Measurements from ENCODE around the gene PAM16.

Gene PAM16

DNA sequence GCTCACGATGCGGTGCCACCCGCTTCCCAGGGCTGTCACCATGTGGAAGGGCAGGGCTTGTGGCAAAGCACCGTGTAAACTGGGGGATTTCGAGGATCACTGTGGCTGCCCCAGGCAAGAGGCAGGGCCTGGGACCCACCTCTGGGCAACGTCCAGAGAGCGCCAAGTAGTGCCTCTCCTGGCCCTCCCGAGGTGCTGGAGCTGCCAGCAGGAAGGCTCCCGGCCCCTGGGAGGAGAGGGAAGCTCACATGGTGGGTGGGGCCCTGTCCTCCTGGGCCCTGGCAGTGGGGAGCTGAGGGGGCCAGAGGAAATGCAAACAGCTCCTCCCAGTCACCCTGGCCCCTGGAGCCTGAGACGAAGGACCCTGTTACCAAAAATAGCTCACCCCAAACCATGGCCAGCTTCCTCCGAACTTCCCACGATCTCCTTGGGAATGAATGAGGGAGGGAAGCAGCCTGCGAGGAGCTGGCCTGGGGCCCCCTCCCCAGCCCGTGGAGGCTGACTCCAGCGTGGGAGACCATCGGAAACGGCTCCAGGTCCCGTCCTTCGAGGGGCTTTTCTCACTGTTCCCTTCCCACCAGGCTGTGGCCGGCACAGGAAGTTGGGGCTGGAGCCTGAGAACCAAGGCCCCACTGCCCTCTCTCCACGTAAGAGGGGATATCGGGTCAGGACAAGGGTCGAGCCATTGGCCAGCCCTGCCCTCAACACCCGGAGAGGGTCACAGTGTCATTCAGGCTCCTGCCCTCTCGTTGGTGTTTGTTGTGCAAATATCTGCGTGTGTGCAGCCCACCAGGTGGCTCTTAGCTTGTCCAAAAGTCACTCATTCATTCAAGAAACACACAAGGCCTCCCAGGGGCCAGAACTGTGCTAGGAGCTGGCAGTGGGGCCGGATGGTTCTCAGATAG, 38.2 kb upstream of the PAM16 start:
- Histone ChIP-seq H3K27ac (ENCODE audit: insufficient read depth, low read length, poor library complexity, severe bottlenecking) (no peak overlapping the region), H3K27me3 (replicated peaks; ENCODE audit: control insufficient read depth, insufficient read depth, low read length, poor library complexity, severe bottlenecking) (no peaks in the 10 kb centered on the region), H3K4me3 (ENCODE audit: insufficient read depth, low read depth, low read length, poor library complexity, severe bottlenecking) (no peak overlapping the region), H3K4me1 (ENCODE audit: control insufficient read depth, insufficient read depth, low read length, poor library complexity, severe bottlenecking) (no peaks in the 10 kb centered on the region), H3K9me3 (ENCODE audit: control insufficient read depth, low read length) (no peaks in the 10 kb centered on the region), H3K36me3 (ENCODE audit: control insufficient read depth, insufficient read depth, low read length) (peaks cover 93% of the 10 kb centered on the region)
- DNase-seq = no peak

DNA sequence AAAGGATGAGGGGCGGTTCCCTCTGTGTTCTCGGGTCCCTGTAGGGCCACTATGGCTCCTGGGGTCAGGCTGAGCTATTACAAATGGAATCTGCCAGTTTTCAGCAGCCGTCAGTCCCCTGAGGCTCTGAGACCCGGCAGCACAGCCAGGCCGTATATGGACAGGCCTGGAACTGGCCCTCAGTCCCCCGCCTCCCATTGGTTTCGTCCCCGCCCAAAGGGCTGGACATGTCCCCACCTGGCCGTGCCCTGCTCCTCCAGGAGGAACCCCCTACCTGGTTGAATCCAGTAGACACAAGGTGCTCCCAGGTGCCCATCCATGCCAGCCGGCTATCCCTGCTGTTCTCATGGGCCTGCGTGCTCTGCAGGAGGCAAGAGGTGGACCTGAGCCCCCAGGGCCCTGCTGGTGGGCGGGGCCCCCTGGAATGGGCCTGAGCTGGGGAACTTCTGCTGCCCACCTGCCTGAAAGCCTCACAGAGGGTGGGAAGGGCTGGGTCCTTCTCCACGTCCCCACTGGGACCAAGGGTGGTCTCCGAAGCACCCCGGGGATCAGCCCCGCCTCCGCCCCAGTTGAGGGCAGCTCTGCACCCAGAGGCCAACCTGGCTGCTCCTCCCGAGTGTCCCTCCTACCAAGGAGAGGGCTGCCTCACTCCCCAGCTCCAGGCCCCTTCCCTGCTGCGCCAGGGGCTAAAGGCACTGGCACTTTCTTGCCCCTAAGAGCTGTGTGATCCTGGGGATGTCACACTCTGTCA, 37.3 kb upstream of the PAM16 start:
- H3K27ac ChIP-seq (ENCODE audit: insufficient read depth, low read length, poor library complexity, severe bottlenecking) = no peak overlapping the region
- peaks cover 96% of the 10 kb centered on the region for H3K36me3 ChIP-seq (ENCODE audit: control insufficient read depth, insufficient read depth, low read length)
- H3K9me3 ChIP-seq (ENCODE audit: control insufficient read depth, low read length) = no peaks in the 10 kb centered on the region
- DNase-seq = no peak
- no peaks in the 10 kb centered on the region for H3K4me1 ChIP-seq (ENCODE audit: control insufficient read depth, insufficient read depth, low read length, poor library complexity, severe bottlenecking)
- H3K27me3 ChIP-seq (replicated peaks; ENCODE audit: control insufficient read depth, insufficient read depth, low read length, poor library complexity, severe bottlenecking) = no peaks in the 10 kb centered on the region
- H3K4me3 ChIP-seq (ENCODE audit: insufficient read depth, low read depth, low read length, poor library complexity, severe bottlenecking) = no peak overlapping the region

DNA sequence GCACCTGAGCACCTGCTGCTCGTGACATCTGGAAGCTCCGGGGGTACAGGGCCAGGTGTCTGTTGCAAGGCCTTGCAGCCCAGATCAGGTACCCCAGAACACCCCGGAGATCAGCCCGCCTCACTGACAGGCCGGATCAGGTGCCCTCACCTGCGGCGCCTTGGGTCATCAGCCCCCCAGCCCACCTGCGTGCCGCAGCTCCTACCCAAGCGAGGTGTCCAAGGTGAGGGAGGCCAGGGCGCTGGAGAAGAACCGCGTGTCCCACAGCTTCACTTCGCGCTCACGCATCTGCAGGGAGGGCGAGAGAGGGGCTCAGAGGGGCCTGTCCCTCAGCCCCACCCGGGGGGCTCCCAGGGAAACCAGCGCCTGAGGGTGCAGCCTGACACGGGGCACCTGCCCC, 36.7 kb upstream of the PAM16 start:
- Histone ChIP-seq H3K4me1 (ENCODE audit: control insufficient read depth, insufficient read depth, low read length, poor library complexity, severe bottlenecking) (no peaks in the 10 kb centered on the region), H3K36me3 (ENCODE audit: control insufficient read depth, insufficient read depth, low read length) (peaks cover 96% of the 10 kb centered on the region), H3K27me3 (replicated peaks; ENCODE audit: control insufficient read depth, insufficient read depth, low read length, poor library complexity, severe bottlenecking) (no peaks in the 10 kb centered on the region), H3K27ac (ENCODE audit: insufficient read depth, low read length, poor library complexity, severe bottlenecking) (no peak overlapping the region), H3K4me3 (ENCODE audit: insufficient read depth, low read depth, low read length, poor library complexity, severe bottlenecking) (no peak overlapping the region), H3K9me3 (ENCODE audit: control insufficient read depth, low read length) (no peaks in the 10 kb centered on the region)
- DNase-seq = no peak

DNA sequence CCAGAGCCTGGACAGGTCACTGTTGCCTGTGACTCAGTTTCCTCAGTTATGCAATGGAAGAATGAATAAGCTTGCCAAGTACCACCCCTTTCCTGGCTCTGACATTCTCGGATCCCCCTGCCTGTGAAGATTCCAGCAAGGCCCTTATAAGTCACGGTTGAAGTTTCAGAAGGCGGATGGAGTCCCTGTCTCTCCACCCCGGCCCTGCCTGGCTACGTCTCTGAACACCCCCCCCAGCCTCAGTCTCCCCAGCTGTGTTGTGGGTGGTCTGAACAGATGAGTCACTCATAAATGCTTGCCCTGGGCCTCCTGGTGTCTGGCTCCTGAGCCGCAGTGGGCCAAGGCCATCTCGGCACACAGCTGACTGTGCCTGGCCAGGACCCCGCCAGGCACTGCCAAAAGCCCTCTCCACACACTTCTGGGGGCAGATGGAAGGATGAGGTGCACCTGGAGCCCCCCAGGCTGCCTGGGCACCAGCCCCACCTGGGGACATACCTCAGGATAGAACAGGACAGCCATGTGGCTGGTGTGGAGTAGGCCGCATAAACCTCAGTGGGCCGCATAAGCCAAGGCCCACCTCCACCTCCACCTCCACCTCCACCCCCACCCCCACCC, 35.9 kb upstream of the PAM16 start:
- no peaks in the 10 kb centered on the region for H3K9me3 ChIP-seq (ENCODE audit: control insufficient read depth, low read length)
- H3K27me3 ChIP-seq (replicated peaks; ENCODE audit: control insufficient read depth, insufficient read depth, low read length, poor library complexity, severe bottlenecking) = no peaks in the 10 kb centered on the region
- no peak for DNase-seq
- peaks cover 96% of the 10 kb centered on the region for H3K36me3 ChIP-seq (ENCODE audit: control insufficient read depth, insufficient read depth, low read length)
- H3K4me3 ChIP-seq (ENCODE audit: insufficient read depth, low read depth, low read length, poor library complexity, severe bottlenecking) = no peak overlapping the region
- H3K27ac ChIP-seq (ENCODE audit: insufficient read depth, low read length, poor library complexity, severe bottlenecking) = no peak overlapping the region
- no peaks in the 10 kb centered on the region for H3K4me1 ChIP-seq (ENCODE audit: control insufficient read depth, insufficient read depth, low read length, poor library complexity, severe bottlenecking)

DNA sequence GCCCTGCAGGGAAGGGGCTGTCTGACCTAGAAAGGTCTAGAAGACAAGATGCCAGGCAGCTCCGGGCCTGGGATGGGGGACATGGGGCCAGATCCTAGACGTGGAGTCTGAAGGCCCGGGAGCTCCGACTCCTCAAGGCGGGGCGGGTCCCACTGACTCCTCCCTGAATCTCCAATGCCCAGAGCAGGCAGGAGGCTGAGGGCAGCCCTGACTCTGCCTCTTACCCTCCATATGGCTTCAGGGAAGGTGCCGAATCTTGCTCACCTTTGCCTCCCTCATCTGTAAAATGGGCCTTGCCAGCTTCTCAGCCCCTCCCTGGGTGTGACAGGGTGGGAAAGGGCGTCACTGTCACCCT, 35.3 kb upstream of the PAM16 start:
- Histone ChIP-seq H3K9me3 (ENCODE audit: control insufficient read depth, low read length) (no peaks in the 10 kb centered on the region), H3K27ac (ENCODE audit: insufficient read depth, low read length, poor library complexity, severe bottlenecking) (no peak overlapping the region), H3K27me3 (replicated peaks; ENCODE audit: control insufficient read depth, insufficient read depth, low read length, poor library complexity, severe bottlenecking) (no peaks in the 10 kb centered on the region), H3K36me3 (ENCODE audit: control insufficient read depth, insufficient read depth, low read length) (peaks cover 96% of the 10 kb centered on the region), H3K4me3 (ENCODE audit: insufficient read depth, low read depth, low read length, poor library complexity, severe bottlenecking) (no peak overlapping the region), H3K4me1 (ENCODE audit: control insufficient read depth, insufficient read depth, low read length, poor library complexity, severe bottlenecking) (no peaks in the 10 kb centered on the region)
- DNase-seq = no peak

DNA sequence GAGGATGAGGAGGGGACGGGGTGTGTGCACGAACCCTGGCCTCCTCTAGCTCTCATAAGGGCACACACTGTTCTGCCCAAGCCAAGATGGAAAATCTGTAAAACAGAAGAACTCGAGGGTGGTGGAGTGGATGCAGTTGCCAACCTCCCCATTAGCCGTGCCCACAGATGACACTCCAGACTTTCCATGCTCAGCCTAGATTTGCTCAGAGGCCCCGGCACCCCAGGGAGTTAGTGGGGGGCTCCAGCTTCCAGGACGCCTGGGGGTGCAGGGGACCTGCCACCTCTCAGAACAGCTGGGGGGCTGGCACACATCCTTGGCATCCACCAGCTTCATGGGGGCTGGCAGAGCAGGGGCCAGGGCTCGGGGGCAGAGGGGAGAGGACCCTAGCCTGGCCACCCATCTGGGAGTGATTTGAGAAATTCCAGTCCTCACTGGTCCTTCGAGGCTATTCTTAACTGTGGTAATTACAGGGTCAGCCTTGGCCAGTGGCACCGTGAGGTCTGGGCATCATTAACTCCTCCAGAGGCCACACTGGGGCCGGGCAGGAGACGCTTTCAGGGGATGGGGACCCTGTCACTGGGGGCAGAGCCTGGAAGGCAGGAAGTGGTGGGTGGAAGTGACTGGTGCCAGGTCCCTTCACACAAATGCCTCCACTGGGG, 34.8 kb upstream of the PAM16 start:
- H3K27ac ChIP-seq (ENCODE audit: insufficient read depth, low read length, poor library complexity, severe bottlenecking) = no peak overlapping the region

DNA sequence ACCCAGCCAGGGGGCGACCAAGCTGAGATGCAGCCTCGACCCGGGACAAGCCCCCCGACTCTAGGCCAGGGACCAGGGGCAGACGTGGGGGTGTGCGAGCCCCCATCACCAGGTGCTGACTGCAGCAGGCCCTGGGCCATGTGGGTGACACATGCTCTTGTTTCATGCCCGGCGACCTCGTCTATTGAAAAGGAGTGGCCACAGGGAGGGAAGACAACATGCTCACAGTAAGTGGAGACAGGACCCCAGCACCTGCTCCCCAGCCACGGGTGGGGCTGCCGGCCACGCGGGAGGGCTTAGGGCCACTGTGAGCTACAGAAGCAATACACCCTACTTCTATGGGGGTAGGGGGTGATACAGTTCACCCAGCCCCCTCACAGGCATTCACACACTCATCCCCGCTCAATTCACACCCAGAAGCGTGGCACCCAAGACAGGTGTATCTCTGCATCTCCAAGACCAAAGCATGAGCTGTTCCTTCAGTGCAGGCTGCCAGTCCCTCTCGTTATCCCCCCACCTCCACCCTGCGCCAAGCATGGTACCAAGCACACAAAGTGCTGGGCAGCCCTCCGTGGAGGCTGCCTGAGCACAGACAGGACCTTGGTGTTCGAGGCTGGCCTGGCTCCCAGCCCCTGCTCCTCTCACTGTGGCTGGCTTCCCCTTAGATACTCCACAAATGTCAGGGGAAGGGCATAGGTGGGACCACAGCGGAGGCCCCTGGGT, 34.1 kb upstream of the PAM16 start:
- no peak overlapping the region for H3K4me3 ChIP-seq (ENCODE audit: insufficient read depth, low read depth, low read length, poor library complexity, severe bottlenecking)
- no peaks in the 10 kb centered on the region for H3K4me1 ChIP-seq (ENCODE audit: control insufficient read depth, insufficient read depth, low read length, poor library complexity, severe bottlenecking)
- no peak for DNase-seq
- no peaks in the 10 kb centered on the region for H3K9me3 ChIP-seq (ENCODE audit: control insufficient read depth, low read length)
- no peak overlapping the region for H3K27ac ChIP-seq (ENCODE audit: insufficient read depth, low read length, poor library complexity, severe bottlenecking)
- H3K36me3 ChIP-seq (ENCODE audit: control insufficient read depth, insufficient read depth, low read length) = peaks cover 99% of the 10 kb centered on the region
- no peaks in the 10 kb centered on the region for H3K27me3 ChIP-seq (replicated peaks; ENCODE audit: control insufficient read depth, insufficient read depth, low read length, poor library complexity, severe bottlenecking)

More for the DNA sequence above, 34.8 kb upstream of the PAM16 start:
- Histone ChIP-seq H3K27me3 (replicated peaks; ENCODE audit: control insufficient read depth, insufficient read depth, low read length, poor library complexity, severe bottlenecking) (no peaks in the 10 kb centered on the region), H3K9me3 (ENCODE audit: control insufficient read depth, low read length) (no peaks in the 10 kb centered on the region), H3K4me1 (ENCODE audit: control insufficient read depth, insufficient read depth, low read length, poor library complexity, severe bottlenecking) (no peaks in the 10 kb centered on the region), H3K36me3 (ENCODE audit: control insufficient read depth, insufficient read depth, low read length) (peaks cover 99% of the 10 kb centered on the region), H3K4me3 (ENCODE audit: insufficient read depth, low read depth, low read length, poor library complexity, severe bottlenecking) (no peak overlapping the region)
- no peak for DNase-seq

DNA sequence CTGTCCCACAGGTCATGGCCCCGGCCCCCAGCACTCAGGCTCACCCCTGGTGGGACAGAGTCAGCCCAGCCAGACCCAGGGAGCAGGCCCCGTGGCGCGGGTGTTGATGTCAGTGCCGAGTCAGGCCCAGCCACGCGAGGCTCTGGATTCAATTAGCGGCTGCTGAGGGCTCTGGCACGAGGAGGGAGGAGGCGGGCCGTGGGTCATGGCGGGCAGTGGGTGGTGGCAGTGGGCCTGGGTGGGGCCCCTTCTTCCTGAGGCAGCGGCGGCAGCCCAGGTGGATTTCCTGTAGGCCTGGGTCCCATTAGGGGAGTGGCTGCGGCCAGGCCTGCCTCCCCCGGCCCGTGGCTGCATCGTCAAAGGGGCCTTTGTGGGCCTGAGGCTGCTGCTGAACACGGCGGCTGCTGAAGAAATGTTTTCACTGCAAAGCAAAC, 33.4 kb upstream of the PAM16 start:
- Histone ChIP-seq H3K27ac (ENCODE audit: insufficient read depth, low read length, poor library complexity, severe bottlenecking) (no peak overlapping the region), H3K36me3 (ENCODE audit: control insufficient read depth, insufficient read depth, low read length) (peaks cover 94% of the 10 kb centered on the region), H3K4me1 (ENCODE audit: control insufficient read depth, insufficient read depth, low read length, poor library complexity, severe bottlenecking) (no peaks in the 10 kb centered on the region), H3K9me3 (ENCODE audit: control insufficient read depth, low read length) (no peaks in the 10 kb centered on the region), H3K27me3 (replicated peaks; ENCODE audit: control insufficient read depth, insufficient read depth, low read length, poor library complexity, severe bottlenecking) (no peaks in the 10 kb centered on the region), H3K4me3 (ENCODE audit: insufficient read depth, low read depth, low read length, poor library complexity, severe bottlenecking) (no peak overlapping the region)
- no peak for DNase-seq

DNA sequence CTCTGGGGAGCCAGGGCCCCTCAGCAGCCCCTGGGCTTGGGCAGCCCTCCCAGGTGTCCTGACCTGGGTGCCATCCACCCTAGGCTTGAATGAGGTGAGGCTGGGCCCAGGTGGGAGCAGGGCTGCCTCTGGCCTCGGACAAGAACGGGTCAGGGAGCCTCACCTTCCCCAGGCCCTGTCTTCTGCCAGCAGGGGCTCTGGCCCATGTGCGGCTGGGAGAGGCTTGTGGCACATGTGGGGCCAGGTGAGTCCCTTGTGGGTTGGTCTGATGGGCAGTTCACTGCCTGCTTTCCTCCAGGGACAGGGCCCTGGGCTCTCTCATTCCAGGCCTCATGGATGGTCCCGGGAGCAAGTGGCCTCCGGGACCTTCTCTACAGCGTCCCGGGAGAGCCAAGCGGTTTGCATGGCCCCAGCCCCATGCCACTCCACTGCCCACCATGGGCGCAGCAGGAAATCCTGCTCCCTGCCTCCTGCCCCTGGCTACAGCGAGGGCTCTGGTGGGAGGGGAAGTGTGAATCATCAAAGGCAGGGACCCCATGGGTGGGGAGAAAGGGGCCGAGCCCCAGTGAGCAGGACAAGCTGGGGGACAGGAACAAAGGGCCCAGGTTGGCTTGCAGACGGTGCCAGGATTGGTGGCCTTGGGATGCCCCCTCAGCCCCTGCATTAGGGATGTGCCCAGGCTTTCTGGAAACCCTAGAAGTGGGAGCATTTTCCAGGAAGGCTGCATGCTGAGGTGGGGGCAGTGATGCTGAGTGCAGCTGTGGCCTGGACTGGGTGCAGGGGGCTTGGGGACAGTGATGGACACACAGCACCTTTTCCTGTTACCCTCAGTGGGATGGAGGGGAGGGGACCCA, 32.7 kb upstream of the PAM16 start:
- Histone ChIP-seq H3K4me1 (ENCODE audit: control insufficient read depth, insufficient read depth, low read length, poor library complexity, severe bottlenecking) (no peaks in the 10 kb centered on the region), H3K9me3 (ENCODE audit: control insufficient read depth, low read length) (no peaks in the 10 kb centered on the region), H3K27me3 (replicated peaks; ENCODE audit: control insufficient read depth, insufficient read depth, low read length, poor library complexity, severe bottlenecking) (no peaks in the 10 kb centered on the region), H3K36me3 (ENCODE audit: control insufficient read depth, insufficient read depth, low read length) (peaks cover 94% of the 10 kb centered on the region), H3K4me3 (ENCODE audit: insufficient read depth, low read depth, low read length, poor library complexity, severe bottlenecking) (no peak overlapping the region), H3K27ac (ENCODE audit: insufficient read depth, low read length, poor library complexity, severe bottlenecking) (no peak overlapping the region)
- DNase-seq = no peak

Measured in effector memory CD4-positive, alpha-beta T cell (primary cell).